ENCODE measurements around the gene LRCH4.

The LRCH4 gene

GRCh38 chr7:100582041-100582579 is 3.8 kb downstream of the LRCH4 start:
- DNase-seq: no peak

DNA sequence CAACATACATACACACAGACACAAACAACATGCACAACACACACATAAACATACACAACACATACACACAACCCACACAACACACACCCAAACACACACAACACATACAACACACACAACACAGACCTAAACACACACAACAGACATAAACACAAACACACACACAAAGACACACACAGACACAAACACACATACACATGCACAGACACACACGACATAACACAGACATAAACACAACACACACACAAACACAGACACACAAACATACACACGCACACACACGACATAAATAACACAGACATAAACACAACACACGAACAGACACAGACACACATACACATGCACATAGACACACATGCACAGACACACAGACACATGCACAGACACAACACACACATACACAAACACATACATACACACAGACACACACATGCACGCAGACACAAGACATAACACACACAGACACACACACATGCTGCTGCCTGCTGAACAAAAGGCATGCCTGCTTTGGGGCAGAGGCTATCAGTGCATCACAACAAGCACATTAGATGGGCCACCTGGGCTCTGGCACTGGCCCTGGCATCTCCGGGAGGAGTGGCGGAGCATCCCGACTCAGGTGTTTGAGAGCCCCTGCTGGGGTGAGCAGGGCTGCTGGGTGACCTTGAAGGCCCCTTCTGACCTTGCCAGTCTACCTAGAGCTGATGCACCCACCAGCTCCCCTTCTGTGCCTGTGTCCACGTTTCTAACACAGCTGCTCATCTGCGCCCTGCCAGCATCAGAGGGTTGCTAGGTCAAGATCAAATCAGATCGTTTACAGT is 5.3 kb downstream of the LRCH4 start:
- DNase-seq: no peak

- no peak for DNase-seq
Measured at GRCh38 chr7:100578246-100579183, 7.4 kb downstream of the LRCH4 start.

DNA sequence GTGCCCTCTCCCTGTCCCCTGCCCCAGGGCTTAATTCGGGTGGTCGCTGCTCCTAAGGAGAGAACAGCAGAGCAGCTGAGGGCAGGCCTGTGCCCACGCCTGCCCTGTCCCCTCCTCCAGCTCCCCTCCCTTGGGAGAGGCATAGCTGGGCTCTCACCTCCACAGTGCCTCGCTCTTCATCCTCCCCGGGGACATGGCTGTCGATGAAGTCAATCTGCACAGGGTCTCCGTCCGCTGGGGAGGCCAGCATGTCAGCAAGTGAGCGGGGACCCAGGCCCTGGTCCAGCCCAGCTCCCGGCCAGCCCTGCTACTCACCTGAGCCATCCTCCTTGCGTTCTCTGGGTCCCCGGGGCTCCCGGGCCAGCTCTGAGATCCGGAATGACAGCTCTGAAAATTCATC is 8.4 kb downstream of the LRCH4 start:
- DNase-seq: no peak

GRCh38 chr7:100577103-100577502 is 8.8 kb downstream of the LRCH4 start:
- no peak for DNase-seq

GRCh38 chr7:100576384-100576993 is 9.4 kb downstream of the LRCH4 start:
- DNase-seq: no peak

- no peak for DNase-seq
Measured at GRCh38 chr7:100575746-100576383, 10.1 kb downstream of the LRCH4 start.

DNA sequence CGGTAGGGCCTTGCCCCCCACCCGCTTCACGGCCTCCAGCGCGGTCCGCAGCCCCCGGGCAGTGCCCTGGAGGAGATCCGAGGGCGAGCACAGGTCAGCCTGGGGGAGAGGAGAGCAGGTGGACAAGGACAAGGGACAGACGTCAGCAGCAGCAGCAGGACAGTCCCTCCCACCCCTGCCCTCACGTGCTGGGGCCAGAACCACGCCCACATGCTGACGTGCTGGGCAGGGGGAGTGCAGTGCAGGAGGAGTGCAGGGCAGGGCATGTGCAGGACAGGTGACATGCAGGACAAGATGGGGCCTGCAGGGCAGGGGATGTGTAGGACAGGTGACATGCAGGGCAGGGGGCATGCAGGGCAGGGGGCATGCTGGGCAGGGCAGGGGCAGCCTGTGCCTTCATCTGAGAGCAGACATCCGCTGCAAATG is 10.7 kb downstream of the LRCH4 start:
- no peak for DNase-seq

- DNase-seq: no peak
Measured at GRCh38 chr7:100574362-100575205, 11.3 kb downstream of the LRCH4 start.

- DNase-seq: no peak
Measured at GRCh38 chr7:100573691-100574361, 12.1 kb downstream of the LRCH4 start, which contains the start of gene SAP25. Gene SAP25 (minus strand): TSS chr7:100573900. CDS start chr7:100573742, 158 bp downstream.

- no peak for DNase-seq
Measured at GRCh38 chr7:100572949-100573675, 12.8 kb downstream of the LRCH4 start.

GRCh38 chr7:100572281-100572948 is 13.5 kb downstream of the LRCH4 start:
- no peak for DNase-seq

DNA sequence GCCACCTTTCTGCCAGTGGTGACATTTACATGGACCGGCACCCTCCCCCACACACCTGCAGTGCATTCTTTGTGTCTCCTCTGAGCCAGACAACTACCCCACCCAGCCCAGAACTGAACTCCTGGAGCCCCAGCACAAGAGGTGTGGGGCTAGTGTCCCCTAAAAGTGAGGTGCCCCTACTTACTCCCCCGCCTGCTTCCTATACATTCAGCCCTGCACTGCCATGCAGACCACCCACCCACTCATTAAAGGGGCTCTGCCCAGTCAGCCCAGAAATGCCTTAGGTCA is 14.2 kb downstream of the LRCH4 start:
- DNase-seq: no peak

- DNase-seq: no peak
Measured at GRCh38 chr7:100570954-100571828, 14.7 kb downstream of the LRCH4 start.

- DNase-seq: no peak
Measured at GRCh38 chr7:100568896-100569844, 16.8 kb downstream of the LRCH4 start.

DNA sequence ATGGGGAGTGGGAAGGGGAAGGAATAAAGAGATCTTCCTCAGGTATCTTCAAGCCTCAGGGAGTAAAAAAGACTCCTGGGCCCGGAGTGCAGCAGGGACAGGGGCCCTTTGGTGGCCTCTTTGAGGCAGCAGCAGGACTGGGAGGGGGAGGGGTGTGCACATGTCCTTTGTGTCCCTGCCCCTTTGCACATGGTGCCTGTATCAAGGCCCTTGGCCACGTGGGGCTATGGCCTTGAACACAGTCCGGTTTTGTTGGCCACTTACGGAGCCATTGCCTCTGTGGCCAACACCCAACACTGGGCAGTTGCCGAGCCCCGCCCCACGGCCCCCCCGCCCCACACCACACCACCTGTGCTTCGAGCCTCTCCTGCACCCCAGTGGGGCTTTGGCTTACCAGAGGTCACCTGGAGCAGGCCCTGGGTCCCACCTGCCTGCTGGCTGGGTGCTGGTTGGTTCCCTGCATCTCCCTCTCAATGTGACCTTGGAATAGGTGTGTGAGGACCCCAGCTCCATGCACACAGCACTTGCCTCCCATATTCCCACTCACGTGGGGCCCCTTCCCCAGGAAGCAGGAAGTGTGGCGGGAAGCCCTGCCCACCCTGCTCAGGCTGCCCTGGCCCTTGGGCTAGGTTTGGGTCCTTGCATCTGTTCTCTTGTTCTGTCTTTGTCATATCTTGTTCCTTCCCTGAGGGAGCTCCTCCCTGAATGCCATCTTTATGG is 17.6 kb downstream of the LRCH4 start:
- DNase-seq: no peak

- no peak for DNase-seq
Measured at GRCh38 chr7:100567751-100568175, 18.2 kb downstream of the LRCH4 start.

Measured in activated CD4-positive, CD25-positive, alpha-beta regulatory T cell (primary cell).